Activated T-helper 9 cell treated with anti-CD3 and anti-CD28 coated beads, Interleukin-2, amount 50 U/mL, for 16 hours (primary cell): ENCODE measurements around the gene PCDHB14.
"Not testable (repeated sequence)": the region's sequence is repeated elsewhere in the genome, so short reads cannot be mapped to it uniquely, and the experiment has no call there.

Experiments used
- DNase-seq: peaks from one replicate; pipeline ENCODE4 v3.0.0-alpha.2; 2020; ENCODE audit warnings: low read depth

The PCDHB14 gene

DNA sequence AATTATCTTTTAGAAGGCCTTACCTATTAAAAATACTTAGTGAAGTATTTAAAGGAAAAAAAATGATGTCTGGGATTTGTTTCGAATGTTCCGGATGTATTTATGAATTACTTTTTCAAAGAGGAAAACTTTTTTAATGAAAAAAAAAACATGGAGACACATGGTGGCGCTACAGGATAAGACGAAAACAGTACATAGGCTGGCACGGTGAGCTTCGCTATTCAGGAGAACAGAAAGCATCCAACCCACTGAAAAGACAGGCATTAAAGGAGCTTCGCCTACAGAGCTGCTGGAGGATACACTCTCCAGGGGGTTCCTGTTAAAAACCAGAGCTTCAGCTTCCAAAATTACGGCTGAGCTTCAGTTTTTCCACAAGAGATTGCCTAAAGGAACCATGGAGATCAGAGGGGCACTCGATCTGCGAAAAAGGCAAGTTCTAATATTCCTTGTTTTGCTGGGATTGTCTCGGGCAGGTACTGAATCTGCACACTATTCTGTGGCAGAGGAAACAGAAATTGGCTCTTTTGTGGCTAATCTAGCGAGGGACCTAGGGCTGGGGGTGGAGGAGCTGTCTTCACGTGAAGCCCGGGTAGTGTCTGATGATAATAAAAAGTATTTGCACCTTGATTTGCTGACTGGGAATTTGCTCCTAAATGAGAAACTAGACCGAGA, at the start of gene PCDHB14:
TSS of gene PCDHB14 (plus strand) at position 232 of the 672 bp plus-strand sequence. CDS start at position 395, 163 bp downstream.
- DNase-seq = no peak

DNA sequence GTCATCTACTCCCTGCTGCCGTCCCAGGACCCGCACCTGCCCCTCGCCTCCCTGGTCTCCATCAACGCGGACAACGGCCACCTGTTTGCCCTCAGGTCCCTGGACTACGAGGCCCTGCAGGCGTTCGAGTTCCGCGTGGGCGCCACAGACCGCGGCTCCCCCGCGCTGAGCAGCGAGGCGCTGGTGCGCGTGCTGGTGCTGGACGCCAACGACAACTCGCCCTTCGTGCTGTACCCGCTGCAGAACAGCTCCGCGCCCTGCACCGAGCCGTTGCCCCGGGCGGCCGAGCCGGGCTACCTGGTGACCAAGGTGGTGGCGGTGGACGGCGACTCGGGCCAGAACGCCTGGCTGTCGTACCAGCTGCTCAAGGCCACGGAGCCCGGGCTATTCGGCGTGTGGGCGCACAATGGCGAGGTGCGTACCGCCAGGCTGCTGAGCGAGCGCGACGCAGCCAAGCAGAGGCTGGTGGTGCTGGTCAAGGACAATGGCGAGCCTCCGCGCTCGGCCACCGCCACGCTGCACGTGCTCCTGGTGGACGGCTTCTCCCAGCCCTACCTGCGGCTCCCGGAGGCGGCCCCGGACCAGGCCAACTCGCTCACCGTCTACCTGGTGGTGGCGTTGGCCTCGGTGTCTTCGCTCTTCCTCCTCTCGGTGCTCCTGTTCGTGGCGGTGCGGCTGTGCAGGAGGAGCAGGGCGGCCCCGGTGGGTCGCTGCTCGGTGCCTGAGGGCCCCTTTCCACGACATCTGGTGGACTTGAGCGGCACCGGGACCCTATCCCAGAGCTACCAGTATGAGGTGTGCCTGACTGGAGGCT, 48.6 kb upstream of the PCDHB14 start:
- not testable (repeated sequence) for DNase-seq

DNA sequence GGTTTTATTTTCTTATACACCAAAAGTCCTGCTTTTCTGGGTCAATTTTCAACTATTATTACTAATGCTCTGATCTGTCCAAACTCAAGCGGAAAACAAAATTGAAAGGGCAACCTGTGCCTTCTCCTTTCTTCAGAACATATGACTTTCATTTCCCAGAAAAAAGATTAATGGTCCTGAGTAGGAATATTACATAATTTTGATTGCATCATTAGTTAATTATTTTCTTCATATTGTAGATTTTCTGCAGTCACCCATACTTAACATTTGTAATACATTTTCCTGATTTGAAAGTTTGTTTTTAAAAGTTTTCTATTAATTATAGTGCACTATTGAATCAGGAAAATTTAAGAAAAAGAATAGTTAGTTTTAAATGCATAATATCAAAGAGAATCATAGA, 47.2 kb upstream of the PCDHB14 start:
- DNase-seq = no peak

DNA sequence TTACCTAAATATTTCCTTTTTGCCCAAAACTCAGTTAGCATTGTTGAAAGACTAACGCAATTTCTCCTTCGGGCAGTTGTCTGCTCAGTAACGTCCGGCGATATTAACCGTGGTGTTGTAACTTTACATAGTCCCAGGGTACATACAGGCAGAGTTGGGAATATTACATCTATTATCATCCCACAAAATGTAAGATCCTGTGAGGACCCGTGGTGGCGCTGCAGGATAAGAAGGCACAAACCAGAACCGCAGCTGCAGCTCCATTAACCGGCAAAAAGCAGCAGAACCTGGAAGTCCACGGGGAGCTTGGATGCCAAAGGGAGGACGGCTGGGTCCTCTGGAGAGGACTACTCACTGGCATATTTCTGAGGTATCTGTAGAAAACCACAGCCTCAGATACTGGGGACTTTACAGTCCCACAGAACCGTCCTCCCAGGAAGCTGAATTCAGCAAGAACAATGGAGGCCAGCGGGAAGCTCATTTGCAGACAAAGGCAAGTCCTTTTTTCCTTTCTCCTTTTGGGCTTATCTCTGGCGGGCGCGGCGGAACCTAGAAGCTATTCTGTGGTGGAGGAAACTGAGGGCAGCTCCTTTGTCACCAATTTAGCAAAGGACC, 45.5 kb upstream of the PCDHB14 start, which contains the start of gene PCDHB8:
TSS of gene PCDHB8 (plus strand) at position 214 of the 615 bp plus-strand sequence. CDS start at position 459, 245 bp downstream.
- not testable (repeated sequence) for DNase-seq

DNA sequence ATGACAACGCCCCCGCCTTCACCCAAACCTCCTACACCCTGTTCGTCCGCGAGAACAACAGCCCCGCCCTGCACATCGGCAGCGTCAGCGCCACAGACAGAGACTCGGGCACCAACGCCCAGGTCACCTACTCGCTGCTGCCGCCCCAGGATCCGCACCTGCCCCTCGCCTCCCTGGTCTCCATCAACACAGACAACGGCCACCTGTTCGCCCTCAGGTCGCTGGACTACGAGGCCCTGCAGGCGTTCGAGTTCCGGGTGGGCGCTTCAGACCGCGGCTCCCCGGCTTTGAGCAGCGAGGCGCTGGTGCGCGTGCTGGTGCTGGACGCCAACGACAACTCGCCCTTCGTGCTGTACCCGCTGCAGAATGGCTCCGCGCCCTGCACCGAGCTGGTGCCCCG, 43.8 kb upstream of the PCDHB14 start:
- DNase-seq = not testable (repeated sequence)

DNA sequence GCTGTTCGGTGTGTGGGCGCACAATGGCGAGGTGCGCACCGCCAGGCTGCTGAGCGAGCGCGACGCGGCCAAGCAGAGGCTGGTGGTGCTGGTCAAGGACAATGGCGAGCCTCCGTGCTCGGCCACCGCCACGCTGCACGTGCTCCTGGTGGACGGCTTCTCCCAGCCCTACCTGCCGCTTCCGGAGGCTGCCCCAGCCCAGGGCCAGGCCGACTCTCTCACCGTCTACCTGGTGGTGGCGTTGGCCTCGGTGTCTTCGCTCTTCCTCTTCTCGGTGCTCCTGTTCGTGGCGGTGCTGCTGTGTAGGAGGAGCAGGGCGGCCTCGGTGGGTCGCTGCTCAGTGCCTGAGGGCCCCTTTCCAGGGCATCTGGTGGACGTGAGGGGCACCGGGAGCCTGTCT, 43.3 kb upstream of the PCDHB14 start:
- not testable (repeated sequence) for DNase-seq

DNA sequence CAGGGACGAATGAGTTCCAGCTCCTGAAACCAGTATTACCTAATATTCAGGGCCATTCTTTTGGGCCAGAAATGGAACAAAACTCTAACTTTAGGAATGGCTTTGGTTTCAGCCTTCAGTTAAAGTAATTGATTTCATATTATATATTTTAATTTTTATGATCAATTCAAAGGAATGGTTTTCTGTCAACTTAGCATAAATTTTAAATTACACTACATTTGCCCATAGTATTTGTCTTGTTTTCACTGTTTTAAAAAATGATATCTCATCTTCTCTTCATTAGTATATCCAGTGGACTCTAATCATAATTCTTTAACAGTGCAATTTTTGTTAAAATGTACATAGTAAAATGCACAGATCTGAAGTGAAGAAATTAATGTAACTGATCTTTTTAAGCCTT, 42.8 kb upstream of the PCDHB14 start:
- no peak for DNase-seq

DNA sequence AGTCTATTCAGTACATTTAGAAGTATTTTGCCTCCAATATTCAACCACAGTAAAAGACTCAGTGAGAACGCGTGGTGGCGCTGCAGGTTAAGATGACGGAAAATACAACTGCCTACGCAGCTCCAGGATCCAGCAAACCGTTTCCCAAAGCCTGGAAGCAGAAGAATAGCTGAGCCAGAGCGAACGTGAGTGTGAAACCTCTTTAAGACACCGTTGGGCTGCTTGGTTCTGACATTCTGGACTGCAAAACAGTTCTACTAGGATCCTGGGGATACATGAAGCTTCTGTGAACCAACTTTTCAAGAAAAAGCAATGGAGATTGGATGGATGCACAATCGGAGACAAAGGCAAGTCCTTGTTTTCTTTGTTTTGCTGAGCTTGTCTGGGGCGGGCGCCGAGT, 40.9 kb upstream of the PCDHB14 start, which contains the start of gene PCDHB16:
TSS of gene PCDHB16 (plus strand) at position 140 of the 400 bp plus-strand sequence. CDS start at position 313, 173 bp downstream.
- DNase-seq = no peak

DNA sequence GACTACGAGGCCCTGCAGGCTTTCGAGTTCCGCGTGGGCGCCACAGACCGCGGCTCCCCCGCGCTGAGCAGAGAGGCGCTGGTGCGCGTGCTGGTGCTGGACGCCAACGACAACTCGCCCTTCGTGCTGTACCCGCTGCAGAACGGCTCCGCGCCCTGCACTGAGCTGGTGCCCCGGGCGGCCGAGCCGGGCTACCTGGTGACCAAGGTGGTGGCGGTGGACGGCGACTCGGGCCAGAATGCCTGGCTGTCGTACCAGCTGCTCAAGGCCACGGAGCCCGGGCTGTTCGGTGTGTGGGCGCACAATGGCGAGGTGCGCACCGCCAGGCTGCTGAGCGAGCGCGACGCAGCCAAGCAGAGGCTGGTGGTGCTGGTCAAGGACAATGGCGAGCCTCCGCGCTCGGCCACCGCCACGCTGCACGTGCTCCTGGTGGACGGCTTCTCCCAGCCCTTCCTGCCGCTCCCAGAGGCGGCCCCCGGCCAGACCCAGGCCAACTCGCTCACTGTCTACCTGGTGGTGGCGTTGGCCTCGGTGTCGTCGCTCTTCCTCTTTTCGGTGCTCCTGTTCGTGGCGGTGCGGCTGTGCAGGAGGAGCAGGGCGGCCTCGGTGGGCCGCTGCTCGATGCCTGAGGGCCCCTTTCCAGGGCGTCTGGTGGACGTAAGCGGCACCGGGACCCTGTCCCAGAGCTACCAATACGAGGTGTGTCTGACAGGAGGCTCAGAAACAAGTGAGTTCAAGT, 38.9 kb upstream of the PCDHB14 start:
- DNase-seq = not testable (repeated sequence)

DNA sequence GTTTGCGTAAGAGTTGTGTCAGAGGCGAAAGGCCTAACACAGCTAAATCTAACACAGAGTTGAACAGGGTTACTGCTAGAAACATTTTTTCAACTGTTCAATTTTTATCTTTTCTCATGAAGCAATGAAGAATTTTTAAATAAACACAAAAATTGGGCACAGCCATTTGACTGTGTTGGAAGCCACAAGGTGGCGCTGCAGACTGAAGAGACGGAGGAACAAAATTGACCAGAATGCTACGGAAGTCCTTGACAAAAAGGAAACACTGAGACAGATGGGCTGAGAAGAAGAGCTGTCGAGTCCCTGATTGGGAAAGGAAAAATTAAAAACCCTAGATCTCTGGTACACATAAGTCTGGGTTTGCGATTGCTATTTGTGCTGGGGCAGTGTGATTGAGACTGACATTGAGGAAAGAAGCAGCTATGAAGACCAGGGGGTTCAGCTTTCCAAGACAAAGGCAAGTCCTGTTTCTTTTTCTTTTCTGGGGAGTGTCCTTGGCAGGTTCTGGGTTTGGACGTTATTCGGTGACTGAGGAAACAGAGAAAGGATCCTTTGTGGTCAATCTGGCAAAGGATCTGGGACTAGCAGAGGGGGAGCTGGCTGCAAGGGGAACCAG, 36.1 kb upstream of the PCDHB14 start, which contains the start of gene PCDHB9:
TSS of gene PCDHB9 (plus strand) at position 265 of the 616 bp plus-strand sequence. CDS start at position 423, 158 bp downstream.
- no peak for DNase-seq

DNA sequence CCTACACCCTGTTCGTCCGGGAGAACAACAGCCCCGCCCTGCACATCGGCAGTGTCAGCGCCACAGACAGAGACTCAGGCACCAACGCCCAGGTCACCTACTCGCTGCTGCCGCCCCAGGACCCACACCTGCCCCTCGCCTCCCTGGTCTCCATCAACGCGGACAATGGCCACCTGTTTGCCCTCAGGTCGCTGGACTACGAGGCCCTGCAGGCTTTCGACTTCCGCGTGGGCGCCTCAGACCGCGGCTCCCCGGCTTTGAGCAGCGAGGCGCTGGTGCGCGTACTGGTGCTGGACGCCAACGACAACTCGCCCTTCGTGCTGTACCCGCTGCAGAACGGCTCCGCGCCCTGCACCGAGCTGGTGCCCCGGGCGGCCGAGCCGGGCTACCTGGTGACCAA, 34.5 kb upstream of the PCDHB14 start:
- not testable (repeated sequence) for DNase-seq

DNA sequence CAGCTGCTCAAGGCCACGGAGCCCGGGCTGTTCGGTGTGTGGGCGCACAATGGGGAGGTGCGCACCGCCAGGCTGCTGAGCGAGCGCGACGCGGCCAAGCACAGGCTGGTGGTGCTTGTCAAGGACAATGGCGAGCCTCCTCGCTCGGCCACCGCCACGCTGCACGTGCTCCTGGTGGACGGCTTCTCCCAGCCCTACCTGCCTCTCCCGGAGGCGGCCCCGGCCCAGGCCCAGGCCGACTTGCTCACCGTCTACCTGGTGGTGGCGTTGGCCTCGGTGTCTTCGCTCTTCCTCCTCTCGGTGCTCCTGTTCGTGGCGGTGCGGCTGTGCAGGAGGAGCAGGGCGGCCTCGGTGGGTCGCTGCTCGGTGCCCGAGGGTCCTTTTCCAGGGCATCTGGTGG, 34.0 kb upstream of the PCDHB14 start:
- DNase-seq = not testable (repeated sequence)

DNA sequence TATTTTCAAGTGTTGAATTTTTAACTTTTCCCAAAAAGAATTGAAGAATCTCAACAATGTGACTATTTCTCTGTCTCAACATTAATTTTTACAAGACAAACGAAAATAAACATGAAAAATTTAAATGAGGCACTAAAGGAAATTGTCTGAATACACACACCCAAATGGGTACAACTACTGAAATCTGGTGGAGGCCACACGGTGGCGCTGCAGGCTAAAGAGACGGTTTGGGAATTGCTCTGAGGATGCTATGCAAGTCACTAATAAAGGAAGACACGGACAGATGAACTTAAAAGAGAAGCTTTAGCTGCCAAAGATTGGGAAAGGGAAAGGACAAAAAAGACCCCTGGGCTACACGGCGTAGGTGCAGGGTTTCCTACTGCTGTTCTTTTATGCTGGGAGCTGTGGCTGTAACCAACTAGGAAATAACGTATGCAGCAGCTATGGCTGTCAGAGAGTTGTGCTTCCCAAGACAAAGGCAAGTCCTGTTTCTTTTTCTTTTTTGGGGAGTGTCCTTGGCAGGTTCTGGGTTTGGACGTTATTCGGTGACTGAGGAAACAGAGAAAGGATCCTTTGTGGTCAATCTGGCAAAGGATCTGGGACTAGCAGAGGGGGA, 30.9 kb upstream of the PCDHB14 start, which contains the start of gene PCDHB10:
TSS of gene PCDHB10 (plus strand) at position 244 of the 616 bp plus-strand sequence. CDS start at position 444, 200 bp downstream.
- no peak for DNase-seq

DNA sequence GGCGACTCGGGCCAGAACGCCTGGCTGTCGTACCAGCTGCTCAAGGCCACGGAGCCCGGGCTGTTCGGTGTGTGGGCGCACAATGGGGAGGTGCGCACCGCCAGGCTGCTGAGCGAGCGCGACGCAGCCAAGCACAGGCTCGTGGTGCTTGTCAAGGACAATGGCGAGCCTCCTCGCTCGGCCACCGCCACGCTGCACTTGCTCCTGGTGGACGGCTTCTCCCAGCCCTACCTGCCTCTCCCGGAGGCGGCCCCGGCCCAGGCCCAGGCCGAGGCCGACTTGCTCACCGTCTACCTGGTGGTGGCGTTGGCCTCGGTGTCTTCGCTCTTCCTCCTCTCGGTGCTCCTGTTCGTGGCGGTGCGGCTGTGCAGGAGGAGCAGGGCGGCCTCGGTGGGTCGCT, 28.8 kb upstream of the PCDHB14 start:
- DNase-seq = not testable (repeated sequence)

DNA sequence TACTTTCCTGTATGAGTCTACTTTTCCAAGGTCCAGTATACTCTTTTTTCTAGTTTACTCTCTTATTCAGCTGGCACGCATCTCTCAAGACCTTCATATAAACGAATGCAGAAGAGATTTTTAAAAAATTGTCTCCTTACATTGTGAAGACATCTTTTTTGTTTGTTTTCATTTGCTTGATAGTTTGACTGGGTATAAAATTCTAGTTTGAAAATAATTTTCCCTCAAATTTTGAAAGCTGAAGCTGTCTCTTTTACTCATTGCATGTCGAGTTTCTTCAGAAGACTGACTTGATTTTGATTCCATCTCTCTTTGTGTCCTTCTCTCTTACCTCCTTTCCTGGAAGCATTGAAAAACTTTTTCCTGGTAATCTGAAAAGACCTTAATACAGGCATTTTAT, 26.8 kb upstream of the PCDHB14 start:
- DNase-seq = no peak

DNA sequence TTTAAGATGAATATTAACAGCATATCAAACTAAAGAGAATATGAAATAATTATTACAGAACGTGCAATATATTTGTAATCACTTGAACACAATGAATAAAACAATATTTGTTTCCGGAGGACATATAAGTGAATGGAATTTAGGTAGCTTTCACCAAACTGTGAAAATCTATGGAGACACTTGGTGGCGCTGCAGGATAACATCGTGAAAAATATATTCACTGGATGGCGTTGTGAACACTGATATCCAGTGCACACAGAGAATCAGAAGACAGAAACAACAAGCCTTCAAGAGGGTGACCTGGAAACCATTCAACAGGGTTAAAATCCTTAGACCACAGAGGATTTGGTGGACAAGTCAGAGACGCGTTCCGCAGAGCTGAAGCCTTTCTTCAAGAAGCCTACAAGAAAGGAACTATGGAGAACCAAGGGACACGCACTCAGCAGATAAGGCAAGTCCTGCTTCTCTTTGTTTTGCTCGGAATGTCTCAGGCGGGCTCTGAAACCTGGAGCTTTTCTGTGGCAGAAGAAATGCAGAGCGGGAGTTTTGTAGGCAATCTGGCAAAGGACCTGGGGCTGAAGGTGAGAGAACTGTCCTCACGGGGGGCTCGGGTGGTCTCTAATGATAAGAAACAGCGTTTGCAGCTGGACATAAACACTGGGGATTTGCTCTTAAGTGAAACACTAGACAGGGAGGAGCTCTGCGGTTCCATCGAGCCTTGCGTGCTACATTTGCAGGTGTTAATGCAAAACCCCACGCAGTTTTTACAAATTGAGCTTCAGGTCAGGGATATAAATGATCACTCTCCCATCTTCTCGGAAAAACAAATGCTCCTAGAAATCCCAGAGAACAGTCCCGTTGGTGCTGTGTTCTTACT, 23.5 kb upstream of the PCDHB14 start, which contains the start of gene PCDHB11:
TSS of gene PCDHB11 (plus strand) at position 269 of the 877 bp plus-strand sequence. CDS start at position 417, 148 bp downstream.
- no peak for DNase-seq

DNA sequence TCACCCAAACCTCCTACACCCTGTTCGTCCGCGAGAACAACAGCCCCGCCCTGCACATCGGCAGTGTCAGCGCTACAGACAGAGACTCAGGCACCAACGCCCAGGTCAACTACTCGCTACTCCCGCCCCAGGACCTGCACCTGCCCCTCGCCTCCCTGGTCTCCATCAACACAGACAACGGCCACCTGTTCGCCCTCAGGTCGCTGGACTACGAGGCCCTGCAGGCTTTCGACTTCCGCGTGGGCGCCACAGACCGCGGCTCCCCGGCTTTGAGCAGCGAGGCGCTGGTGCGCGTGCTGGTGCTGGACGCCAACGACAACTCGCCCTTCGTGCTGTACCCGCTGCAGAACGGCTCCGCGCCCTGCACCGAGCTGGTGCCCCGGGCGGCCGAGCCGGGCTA, 22.0 kb upstream of the PCDHB14 start:
- not testable (repeated sequence) for DNase-seq

DNA sequence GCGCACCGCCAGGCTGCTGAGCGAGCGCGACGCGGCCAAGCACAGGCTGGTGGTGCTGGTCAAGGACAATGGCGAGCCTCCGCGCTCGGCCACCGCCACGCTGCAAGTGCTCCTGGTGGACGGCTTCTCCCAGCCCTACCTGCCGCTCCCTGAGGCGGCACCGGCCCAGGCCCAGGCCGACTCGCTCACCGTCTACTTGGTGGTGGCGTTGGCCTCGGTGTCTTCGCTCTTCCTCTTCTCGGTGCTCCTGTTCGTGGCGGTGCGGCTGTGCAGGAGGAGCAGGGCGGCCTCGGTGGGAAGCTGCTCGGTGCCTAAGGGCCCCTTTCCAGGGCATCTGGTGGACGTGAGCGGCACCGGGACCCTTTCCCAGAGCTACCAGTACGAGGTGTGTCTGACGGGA, 21.5 kb upstream of the PCDHB14 start:
- DNase-seq = not testable (repeated sequence)

DNA sequence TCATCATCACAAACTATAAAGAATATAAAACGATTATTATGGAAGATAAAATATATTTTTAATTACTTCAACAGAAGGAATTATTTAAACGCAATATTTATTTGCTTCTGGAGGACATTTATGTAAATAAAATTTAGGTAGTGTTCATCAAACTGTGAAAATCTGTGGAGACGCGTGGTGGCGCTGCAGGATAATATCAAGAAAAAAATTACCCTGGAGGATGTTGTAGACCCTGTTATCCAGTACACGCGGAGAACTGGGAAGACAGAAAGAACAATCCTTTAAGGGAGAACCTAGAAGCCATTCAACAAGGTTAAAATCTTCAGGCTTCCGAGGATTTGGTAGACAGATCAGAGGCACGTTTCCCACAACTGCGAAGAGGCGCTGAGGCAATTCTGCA, 14.7 kb upstream of the PCDHB14 start, which contains the start of gene PCDHB12:
TSS of gene PCDHB12 (plus strand) at position 242 of the 400 bp plus-strand sequence. CDS start 189 bp downstream, outside the sequence.
- no peak for DNase-seq
